ENCODE measurements around the gene KCNG4.
"Not testable (repeated sequence)": the region's sequence is repeated elsewhere in the genome, so short reads cannot be mapped to it uniquely, and the experiment has no call there.

Gene KCNG4

GRCh38 chr16:84205976-84206691, 33.7 kb downstream of the KCNG4 start:
- no peak for DNase-seq

- DNase-seq: not testable (repeated sequence)
These were observed 34.7 kb downstream of the KCNG4 start for GRCh38 chr16:84205123-84205522.

DNA sequence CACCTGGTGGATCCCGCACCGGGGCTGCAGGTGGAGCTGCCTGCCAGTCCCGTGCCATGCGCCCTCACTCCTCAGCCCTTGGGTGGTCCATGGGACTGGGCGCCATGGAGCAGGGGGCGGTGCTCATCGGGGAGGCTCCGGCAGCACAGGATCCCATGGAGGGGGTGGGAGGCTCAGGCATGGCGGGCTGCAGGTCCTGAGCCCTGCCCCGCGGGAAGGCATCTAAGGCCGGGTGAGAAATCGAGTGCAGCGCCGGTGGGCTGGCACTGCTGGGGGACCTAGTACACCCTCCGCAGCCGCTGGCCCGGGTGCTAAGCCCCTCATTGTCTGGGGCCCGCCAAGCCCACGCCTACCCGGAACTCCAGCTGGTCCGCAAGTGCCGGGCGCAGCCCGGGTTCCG, 35.3 kb downstream of the KCNG4 start:
- not testable (repeated sequence) for DNase-seq

DNA sequence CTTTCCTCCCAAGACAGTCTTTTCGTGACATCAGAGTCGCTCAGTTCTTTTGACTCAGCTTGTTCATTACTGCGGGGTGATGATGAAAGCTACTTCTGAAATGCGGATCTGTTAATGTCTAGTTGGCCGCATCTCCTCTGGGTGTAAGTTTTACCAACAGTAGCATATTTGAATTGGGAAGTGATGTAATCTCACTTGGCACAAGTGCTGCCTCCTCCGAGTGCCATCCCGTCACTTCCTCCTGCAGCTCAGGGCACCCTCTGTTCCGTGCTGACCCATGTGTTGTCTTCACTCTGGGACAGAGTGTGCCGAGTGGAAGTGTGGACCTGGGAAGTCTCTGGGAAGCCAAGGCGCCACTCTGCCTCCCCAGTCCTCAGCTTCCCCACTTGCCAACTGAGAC, 40.0 kb downstream of the KCNG4 start:
- DNase-seq: no peak

- DNase-seq: no peak
These were observed 40.7 kb downstream of the KCNG4 start for GRCh38 chr16:84199097-84199496.

GRCh38 chr16:84198401-84198800, 41.4 kb downstream of the KCNG4 start:
- DNase-seq: no peak

DNA sequence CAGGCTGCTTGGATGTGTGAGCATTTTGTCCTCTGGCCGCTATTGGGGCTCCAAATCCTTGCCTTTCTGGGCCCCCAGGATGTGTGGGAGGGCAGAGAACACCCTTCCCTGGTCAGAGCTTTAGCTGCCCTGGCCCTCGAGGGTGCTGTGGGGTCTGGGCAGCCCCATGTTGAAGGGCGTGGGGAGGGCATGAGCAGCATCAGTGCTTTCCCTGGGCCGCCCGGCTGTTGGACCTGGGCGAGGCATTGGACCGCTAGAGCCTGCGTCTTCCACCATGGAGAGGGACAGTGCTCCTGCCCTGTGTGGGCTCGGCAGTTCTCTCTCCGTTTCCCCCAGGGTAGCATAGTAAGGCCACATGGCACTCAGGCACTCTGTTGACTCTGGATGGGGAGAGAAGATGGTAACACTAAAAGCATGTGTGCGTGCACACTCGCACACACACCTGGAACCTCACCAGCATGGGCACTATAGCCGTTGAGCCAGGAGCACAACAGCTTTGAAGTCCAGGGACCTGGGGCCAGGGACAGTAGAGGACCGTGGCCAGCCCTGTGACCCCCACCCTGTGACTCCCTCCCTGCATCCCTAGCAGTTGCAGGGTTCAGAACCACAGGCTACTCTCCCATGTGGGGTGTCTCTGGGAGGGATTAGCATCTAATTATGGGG, 42.2 kb downstream of the KCNG4 start:
- no peak for DNase-seq

- DNase-seq: no peak
These were observed 43.0 kb downstream of the KCNG4 start for GRCh38 chr16:84196727-84197394.

DNA sequence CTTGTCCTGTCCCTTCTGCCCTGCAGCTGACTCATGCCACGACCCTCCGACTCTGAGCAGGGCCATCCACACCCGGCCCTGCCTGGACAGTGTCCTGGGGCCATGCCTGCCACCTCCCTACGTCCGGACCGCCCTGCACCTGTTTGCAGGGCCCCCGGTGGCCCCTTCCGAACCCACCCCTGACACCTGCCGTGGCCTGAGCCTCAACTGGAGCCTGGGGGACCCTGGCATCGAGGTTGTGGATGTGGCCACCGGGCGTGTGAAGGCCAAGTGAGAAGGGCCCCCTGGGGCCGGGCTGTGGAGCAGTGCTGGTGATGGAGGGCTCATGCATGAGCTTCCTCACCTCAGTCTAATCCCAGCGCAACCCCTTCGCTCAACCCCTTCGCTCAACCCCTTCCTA, 43.7 kb downstream of the KCNG4 start:
- no peak for DNase-seq

DNA sequence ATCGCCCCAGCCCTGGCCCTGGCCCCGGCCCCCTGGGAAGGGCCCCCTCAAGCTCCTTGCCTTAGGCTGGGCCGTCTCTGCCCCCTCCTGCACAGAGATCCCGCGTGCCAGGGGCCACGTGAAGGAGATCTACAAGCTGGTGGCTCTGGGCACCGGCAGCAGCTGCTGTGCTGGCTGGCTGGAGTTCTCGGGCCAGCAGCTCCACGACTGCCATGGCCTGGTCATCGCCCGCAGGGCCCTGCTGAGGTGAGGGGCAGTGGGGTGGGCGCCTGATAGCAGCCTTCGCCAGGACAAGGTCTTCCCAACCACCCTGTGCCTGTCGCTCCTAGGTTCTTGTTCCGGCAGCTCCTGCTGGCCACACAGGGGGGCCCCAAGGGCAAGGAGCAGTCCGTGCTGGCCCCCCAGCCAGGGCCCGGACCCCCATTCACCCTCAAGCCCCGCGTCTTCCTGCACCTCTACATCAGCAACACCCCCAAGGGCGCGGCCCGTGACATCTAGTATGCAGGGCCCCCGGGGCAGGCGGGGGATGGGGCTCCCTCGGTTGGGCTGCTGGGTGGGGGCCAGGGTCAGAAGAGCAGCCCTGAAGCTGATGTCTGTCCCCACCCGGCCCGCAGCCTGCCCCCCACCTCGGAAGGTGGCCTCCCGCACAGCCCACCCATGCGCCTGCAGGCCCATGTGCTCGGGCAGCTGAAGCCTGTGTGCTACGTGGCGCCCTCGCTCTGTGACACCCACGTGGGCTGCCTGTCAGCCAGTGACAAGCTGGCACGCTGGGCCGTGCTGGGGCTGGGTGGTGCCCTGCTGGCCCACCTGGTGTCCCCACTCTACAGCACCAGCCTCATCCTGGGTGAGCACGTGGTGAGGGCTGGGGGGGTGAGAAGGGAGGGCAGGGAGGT, 44.4 kb downstream of the KCNG4 start:
- no peak for DNase-seq

DNA sequence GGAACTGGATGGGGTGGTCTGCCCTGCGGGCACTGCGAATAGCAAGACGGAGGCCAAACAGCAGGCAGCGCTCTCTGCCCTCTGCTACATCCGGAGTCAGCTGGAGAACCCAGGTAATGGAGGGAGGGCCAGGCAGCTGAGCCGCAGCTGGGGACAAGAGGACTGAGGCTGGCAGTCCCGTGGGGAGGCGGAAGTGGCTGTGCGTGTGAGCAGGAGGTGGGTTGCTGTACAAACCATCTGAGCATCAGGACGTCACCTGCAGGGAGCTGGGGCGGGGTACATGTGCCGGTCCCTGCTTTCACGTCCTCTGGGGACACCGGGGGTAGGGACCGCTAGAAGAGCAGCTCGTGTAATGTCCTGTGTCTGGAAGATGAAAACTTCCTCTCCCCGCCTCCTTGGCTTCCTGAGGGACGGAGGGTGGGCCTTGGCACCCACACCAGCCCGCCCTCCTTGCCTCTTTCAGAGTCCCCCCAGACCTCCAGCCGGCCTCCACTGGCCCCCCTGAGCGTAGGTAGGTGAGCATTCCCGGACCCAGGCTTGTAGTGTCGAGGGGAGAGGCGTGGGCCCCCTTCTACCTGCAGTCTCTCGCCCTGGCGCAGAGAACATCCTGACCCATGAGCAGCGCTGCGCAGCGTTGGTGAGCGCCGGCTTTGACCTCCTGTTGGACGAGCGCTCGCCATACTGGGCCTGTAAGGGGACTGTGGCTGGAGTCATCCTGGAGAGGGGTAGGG, 45.2 kb downstream of the KCNG4 start:
- no peak for DNase-seq

DNA sequence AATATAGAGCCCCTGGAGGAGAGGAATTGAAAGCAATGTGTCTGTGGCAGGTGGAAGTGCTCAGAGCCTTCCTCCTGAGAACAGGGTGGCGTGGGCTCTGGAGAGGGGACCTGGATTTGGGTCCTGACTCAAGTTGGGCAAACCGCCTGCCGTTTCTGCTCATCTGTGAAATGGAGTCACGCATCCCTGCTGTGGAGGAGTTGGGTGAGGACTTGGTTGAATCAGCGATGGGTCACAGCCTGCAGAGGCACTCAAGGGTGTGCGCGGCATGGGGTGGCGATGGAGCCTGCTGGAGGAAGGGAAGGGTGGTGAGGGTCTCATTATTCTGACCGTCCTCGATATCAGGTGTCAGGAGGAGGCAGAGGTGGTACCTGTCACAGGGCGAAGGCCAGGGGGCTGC, 45.8 kb downstream of the KCNG4 start:
- no peak for DNase-seq

DNA sequence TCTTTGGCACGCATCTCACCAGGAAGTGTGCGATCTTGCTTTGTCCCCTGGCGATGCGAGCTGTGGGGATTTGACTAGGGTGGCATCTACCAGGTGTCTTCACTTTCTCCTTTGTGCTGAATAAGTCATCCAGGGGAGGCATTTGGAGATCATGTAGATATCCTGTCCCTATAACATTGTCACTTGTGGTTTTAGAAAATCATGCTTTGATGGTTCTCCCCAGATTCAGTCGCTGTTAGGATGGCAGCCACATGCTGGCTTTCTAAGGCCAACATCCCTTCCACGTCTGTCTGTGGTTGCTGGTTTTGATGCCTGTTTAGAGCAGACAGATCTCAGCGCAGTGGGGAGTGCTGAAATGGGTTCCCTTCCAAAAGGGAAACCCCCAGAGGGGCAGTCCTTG, 46.3 kb downstream of the KCNG4 start:
- no peak for DNase-seq

GRCh38 chr16:84191466-84191865, 48.3 kb downstream of the KCNG4 start:
- no peak for DNase-seq

DNA sequence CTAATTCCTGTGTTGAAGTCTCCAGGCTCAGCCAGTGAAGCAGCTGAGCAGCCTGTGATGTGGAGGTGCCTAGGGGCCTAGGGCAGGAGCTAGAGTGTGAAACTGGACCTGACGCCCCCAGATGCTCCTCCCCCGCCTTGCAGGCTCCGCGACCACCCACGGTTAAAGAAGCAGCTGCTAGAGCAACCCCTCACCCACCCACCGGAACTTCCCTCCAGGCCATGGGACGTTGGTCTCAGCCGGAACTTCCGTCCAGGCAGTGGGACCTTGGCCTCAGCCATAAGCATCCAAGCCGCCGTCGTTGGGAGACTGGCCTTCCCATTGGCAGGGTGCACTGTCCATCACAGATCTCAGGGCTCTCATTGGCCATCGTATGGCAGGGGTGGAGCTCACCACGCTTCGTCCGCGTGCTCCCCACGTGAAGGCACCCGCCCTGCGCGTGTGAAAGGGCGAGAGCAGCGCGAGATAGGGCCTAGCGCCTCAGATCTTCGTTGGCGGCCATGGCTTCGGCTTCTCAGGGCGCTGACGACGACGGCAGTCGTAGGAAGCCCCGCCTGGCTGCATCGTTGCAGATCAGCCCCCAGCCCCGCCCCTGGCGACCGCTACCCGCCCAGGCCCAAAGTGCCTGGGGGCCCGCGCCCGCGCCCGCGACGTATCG, 49.0 kb downstream of the KCNG4 start, which contains the start of gene ADAD2:
Gene ADAD2, plus strand, starts transcription at position 427 of the 658 bp plus-strand sequence. Its CDS starts 74 bp downstream, at position 501.
- no peak for DNase-seq

DNA sequence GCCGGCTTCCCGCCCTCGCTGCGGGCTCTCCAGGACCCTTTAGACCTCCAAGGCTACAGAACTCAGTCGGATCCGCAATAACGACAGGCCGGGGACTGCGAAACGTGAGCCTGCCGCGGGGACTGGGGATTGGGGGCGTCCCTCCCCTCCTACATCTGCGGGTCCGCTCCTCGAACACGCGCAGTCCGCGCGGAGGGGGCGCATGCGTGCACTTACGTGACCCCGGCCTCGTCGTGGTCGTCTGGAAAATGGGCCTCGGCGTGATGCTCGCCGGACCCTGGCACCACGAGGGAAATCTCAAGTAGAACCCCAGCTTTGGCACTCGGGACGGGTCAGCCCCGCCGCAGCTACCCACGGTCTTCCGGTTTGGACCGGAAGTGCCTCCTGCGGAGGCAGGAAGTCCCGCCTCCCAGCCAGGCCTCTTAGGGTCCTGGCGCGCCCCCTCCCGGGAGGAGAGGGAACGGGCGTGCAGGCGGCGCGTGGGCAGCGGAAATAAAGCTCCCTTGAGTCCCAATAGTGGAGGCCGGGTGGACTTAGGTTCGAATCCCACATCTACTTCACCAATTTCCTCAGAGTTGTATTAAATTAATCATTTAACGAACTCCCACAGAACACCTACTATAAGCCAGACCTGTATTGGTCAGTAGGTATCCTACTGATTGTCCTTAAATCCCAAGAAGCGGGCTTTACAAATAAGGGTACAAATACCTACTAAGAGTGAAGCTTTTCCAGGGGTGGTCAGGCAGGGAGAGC, 53.0 kb downstream of the KCNG4 start, which contains the start of gene TAF1C:
Gene TAF1C, minus strand, starts transcription at position 373 of the 753 bp plus-strand sequence. CDS start 2,069 bp downstream, outside the sequence.
- peak; percentile 74 for DNase-seq

DNA sequence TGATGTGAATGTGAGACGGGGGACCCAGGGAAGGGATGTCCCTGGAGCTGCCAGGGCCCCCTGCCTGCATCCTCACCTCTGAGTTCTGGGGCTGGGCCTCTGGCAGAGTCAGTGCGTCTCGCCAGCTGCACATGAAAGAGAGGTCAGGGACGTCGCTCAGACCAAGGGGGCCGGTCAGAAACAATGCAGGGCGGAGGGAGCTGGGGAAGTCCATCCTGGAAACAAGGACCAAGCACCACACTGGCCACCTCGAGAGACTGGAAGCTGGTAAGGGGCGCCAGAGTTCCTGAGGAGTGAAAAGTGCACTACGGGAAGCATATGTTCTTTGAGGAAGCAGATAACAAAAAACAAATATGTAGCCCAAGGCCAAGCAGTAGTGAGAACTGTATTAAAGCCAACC, 55.0 kb downstream of the KCNG4 start:
- no peak for DNase-seq

- DNase-seq: no peak
These were observed 55.8 kb downstream of the KCNG4 start for GRCh38 chr16:84183911-84184591.

GRCh38 chr16:84183572-84183875, 56.3 kb downstream of the KCNG4 start:
- DNase-seq: no peak
